IMR-90 (cell line): ENCODE data around the gene NDUFV2. TPM values are rescaled to one million over a fixed set of nuclear protein-coding genes. Genes with fewer than 3 reads are reported as not detected.

Experiments
- ATAC-seq: fragments of 200-7000 bp; cut with Tn5 transposase; 2 replicates; pipeline ENCODE4 v1.9.1; 2020; ENCODE audit warnings: low read depth, mild to moderate bottlenecking, moderate library complexity
- BruUV-seq: library from RNA; stranded (reverse); fragments of 400-500 nt; replicated peaks from 2 replicates; lab custom pipeline; 2021; lab: Mats Ljungman, UMichigan
- CTCF ChIA-PET: fragments of 300-600 bp; formaldehyde crosslinking; extraction: SDS; loops from one replicate; lab custom pipeline; 2021; ENCODE audit warnings: antibody characterized with exemption; lab: Yijun Ruan, JAX
- POLR2A ChIA-PET: fragments of 300-600 bp; sonication (Branson Sonifier 250); formaldehyde crosslinking; loops from one replicate; lab custom pipeline; 2022; ENCODE audit warnings: antibody characterized with exemption; ENCODE audit not compliant: unreplicated experiment; lab: Charles Lee
- DNase-seq: peaks from one replicate; pipeline ENCODE4 v3.0.0; 2013
- H2AFZ ChIP-seq: replicated peaks from 2 replicates; pipeline ENCODE3; 2013; ENCODE audit warnings: low read length, mild to moderate bottlenecking; ENCODE audit not compliant: poor library complexity
- H2AK5ac ChIP-seq: 2 replicates; pipeline ENCODE4 v1.6.1; 2013; ENCODE audit warnings: low read depth, low read length, inconsistent platforms
- H2AK9ac ChIP-seq: replicated peaks from 2 replicates; pipeline ENCODE3; 2013; ENCODE audit warnings: mild to moderate bottlenecking, low read depth, low read length, moderate library complexity; ENCODE audit not compliant: poor library complexity
- H2BK120ac ChIP-seq: 2 replicates; pipeline ENCODE4 v1.6.1; 2013; ENCODE audit warnings: low read depth, low read length, inconsistent platforms
- H2BK15ac ChIP-seq: 3 replicates; pipeline ENCODE4 v1.6.1; 2013; ENCODE audit warnings: low read depth, low read length, inconsistent platforms
- H2BK20ac ChIP-seq: 2 replicates; pipeline ENCODE4 v1.6.1; 2013; ENCODE audit warnings: low read depth, mild to moderate bottlenecking, inconsistent platforms, low read length, moderate library complexity
- H2BK5ac ChIP-seq: 2 replicates; pipeline ENCODE4 v1.6.1; 2013; ENCODE audit warnings: mild to moderate bottlenecking, low read depth, low read length, inconsistent platforms; ENCODE audit not compliant: poor library complexity, severe bottlenecking
- H3K14ac ChIP-seq: replicated peaks from 2 replicates; pipeline ENCODE4 v1.6.1; 2013; ENCODE audit warnings: low read depth, low read length, inconsistent platforms
- H3K18ac ChIP-seq: 2 replicates; pipeline ENCODE4 v1.6.1; 2013; ENCODE audit warnings: low read depth, low read length, control low read depth
- H3K23ac ChIP-seq: 2 replicates; pipeline ENCODE4 v1.6.1; 2013; ENCODE audit warnings: low read depth, low read length, inconsistent platforms
- H3K27ac ChIP-seq: 2 replicates; pipeline ENCODE4 v1.5.1; 2013; ENCODE audit warnings: mild to moderate bottlenecking, control low read depth, low read length; ENCODE audit not compliant: insufficient read depth
- H3K27me3 ChIP-seq: 2 replicates; pipeline ENCODE4 v1.6.1; 2013; ENCODE audit warnings: low read length; ENCODE audit not compliant: control insufficient read depth, insufficient read depth
- H3K36me3 ChIP-seq: 2 replicates; pipeline ENCODE4 v1.6.1; 2013; ENCODE audit warnings: low read length, mixed read lengths; ENCODE audit not compliant: control insufficient read depth, insufficient read depth
- H3K4ac ChIP-seq: 2 replicates; pipeline ENCODE4 v1.6.1; 2013; ENCODE audit warnings: low read depth, low read length, inconsistent platforms
- H3K4me1 ChIP-seq: 2 replicates; pipeline ENCODE4 v1.6.1; 2013; ENCODE audit warnings: low read length, mixed read lengths; ENCODE audit not compliant: control insufficient read depth, insufficient read depth
- H3K4me2 ChIP-seq: 2 replicates; pipeline ENCODE4 v1.6.1; 2013; ENCODE audit warnings: low read depth, mild to moderate bottlenecking, control low read depth, low read length, moderate library complexity
- H3K4me3 ChIP-seq: 2 replicates; pipeline ENCODE4 v1.5.1; 2013; ENCODE audit warnings: low read depth, mild to moderate bottlenecking, control low read depth, low read length, moderate library complexity; ENCODE audit not compliant: insufficient read depth
- H3K56ac ChIP-seq: 2 replicates; pipeline ENCODE4 v1.6.1; 2013; ENCODE audit warnings: low read length, inconsistent platforms; ENCODE audit not compliant: insufficient read depth; ENCODE audit errors: extremely low read depth
- H3K79me1 ChIP-seq, 2 experiments: 2 replicates each; pipeline ENCODE4 v1.6.1; 2013; ENCODE audit warnings: low read length in 2 of 2, inconsistent platforms in 1 of 2, low read depth in 1 of 2
- H3K9ac ChIP-seq: 2 replicates; pipeline ENCODE4 v1.6.1; 2013; ENCODE audit warnings: low read depth, low read length, control low read depth
- H3K9me1 ChIP-seq: 2 replicates; pipeline ENCODE4 v1.6.1; 2013; ENCODE audit warnings: low read length, inconsistent platforms; ENCODE audit not compliant: insufficient read depth
- H3K9me3 ChIP-seq: 2 replicates; pipeline ENCODE4 v1.6.1; 2013; ENCODE audit warnings: low read length; ENCODE audit not compliant: control insufficient read depth, insufficient read depth
- H4K20me1 ChIP-seq: 2 replicates; pipeline ENCODE4 v1.6.1; 2013; ENCODE audit warnings: low read length, inconsistent platforms; ENCODE audit not compliant: insufficient read depth
- H4K5ac ChIP-seq: 2 replicates; pipeline ENCODE4 v1.6.1; 2013; ENCODE audit warnings: mild to moderate bottlenecking, low read depth, low read length, control low read depth
- H4K8ac ChIP-seq, 2 experiments: 2 replicates each; pipeline ENCODE4 v1.6.1; 2013; ENCODE audit warnings: low read depth in 2 of 2, low read length in 2 of 2, control low read depth in 1 of 2, inconsistent platforms in 1 of 2
- H4K91ac ChIP-seq: 2 replicates; pipeline ENCODE4 v1.6.1; 2013; ENCODE audit warnings: low read depth, low read length, inconsistent platforms; ENCODE audit not compliant: insufficient read depth
- BHLHE40 ChIP-seq: fragments of 150-350 bp; IDR thresholded peaks from 2 replicates; pipeline ENCODE4 v1.6.1; 2016; ENCODE audit warnings: mild to moderate bottlenecking, low read depth, low read length
- CEBPB ChIP-seq: IDR thresholded peaks from 2 replicates; pipeline ENCODE4 v1.6.1; 2012; ENCODE audit warnings: low read depth, low read length, improper control_type of control experiment
- CTCF ChIP-seq: conservative IDR thresholded peaks from 2 replicates; pipeline ENCODE4 v1.5.1; 2012; ENCODE audit warnings: mild to moderate bottlenecking, low read depth, low read length, improper control_type of control experiment
- ELK1 ChIP-seq: fragments of 150-350 bp; IDR thresholded peaks from 2 replicates; pipeline ENCODE4 v1.6.1; 2016; ENCODE audit warnings: low read depth, mild to moderate bottlenecking, low read length, moderate library complexity, borderline replicate concordance
- FOS ChIP-seq: fragments of 150-350 bp; IDR thresholded peaks from 2 replicates; pipeline ENCODE4 v1.6.1; 2016; ENCODE audit warnings: low read depth, low read length
- MAZ ChIP-seq: IDR thresholded peaks from 2 replicates; pipeline ENCODE4 v1.6.1; 2012; ENCODE audit warnings: low read depth, mild to moderate bottlenecking, low read length, improper control_type of control experiment, moderate library complexity, borderline replicate concordance
- NFE2L2 ChIP-seq: fragments of 150-350 bp; IDR thresholded peaks from 2 replicates; pipeline ENCODE4 v1.6.1; 2016; ENCODE audit warnings: low read depth, mild to moderate bottlenecking, low read length
- RAD21 ChIP-seq: IDR thresholded peaks from 2 replicates; pipeline ENCODE4 v1.6.1; 2012; ENCODE audit warnings: low read length, improper control_type of control experiment
- RFX5 ChIP-seq: IDR thresholded peaks from 2 replicates; pipeline ENCODE4 v1.8.0; 2012; ENCODE audit warnings: low read depth, mild to moderate bottlenecking, low read length, moderate library complexity
- WGBS, 2 experiments: methylation state at CpG; one replicate each; pipeline versions ENCODE4 v1.1.5 to v1.1.7; 2013; ENCODE audit warnings: missing lambda C conversion rate in 2 of 2; ENCODE audit not compliant: insufficient read length in 1 of 2; ENCODE audit errors: extremely low coverage in 2 of 2; 5-methylcytosine and 5-hydroxymethylcytosine counted together
- dilution Hi-C: fragments of 300-500 bp; cut with HindIII; formaldehyde crosslinking; loops from one replicate; pipeline ENCODE4 v1.14.3; 2018; ENCODE audit warnings: low sequenced_read_pairs; ENCODE audit not compliant: unreplicated experiment
- in situ Hi-C: fragments of 300-500 bp; cut with MboI; formaldehyde crosslinking; loops from 3 replicates; pipeline ENCODE4 v1.14.3; 2019; ENCODE audit warnings: low sequenced_read_pairs, inconsistent platforms, mixed read lengths
- intact Hi-C: fragments of 100-400 bp; cut with micrococcal nuclease; formaldehyde crosslinking; loops from 2 replicates; pipeline ENCODE4 v1.10.0; 2022
- polyA plus RNA-seq, 3 experiments: library from polyadenylated mRNA; depleted of rRNA; stranded (reverse); fragments of >200 nt; gene quantifications; 2 replicates each; pipeline ENCODE4 v1.2.3, GENCODE V29; 2012; ENCODE audit warnings: low replicate concordance in 1 of 3
- total RNA-seq: library from RNA; depleted of rRNA; stranded (reverse); fragments of >200 nt; gene quantifications from 2 replicates; pipeline ENCODE4 v1.2.3, GENCODE V29; 2012

NDUFV2 gene
- total and polyA plus RNA-seq, 2 of the 4 experiments (the other 2 are of a cell fraction), result 106 to 126 TPM

- Histone ChIP-seq H3K4ac (peak overlapping the region; percentile 69; the same call in 1 of the 2 replicates), H3K4me1 (peaks cover 13% of the 10 kb centered on the region), H3K23ac (no peak overlapping the region; the same call in 1 of the 2 replicates), H2BK120ac (peak overlapping the region; percentile 86; the same call in 1 of the 2 replicates), H3K4me3 (no peak overlapping the region), H2BK5ac (peak overlapping the region; percentile 95), H2BK20ac (peak overlapping the region; percentile 94; the same call in 1 of the 2 replicates), H3K9me3 (no peaks in the 10 kb centered on the region), H3K27ac (no peak overlapping the region), H3K56ac (no peak overlapping the region), H3K18ac (peak overlapping the region; percentile 82; the same call in 1 of the 2 replicates), H4K5ac (peak overlapping the region; percentile 78; the same call in 1 of the 2 replicates), H4K91ac (no peak overlapping the region), H4K8ac (peak overlapping the region; percentile 71 to 91; a peak in 3 of 4 replicates), H3K79me1 (peaks cover 0 to 6% of the 10 kb centered on the region in 2 experiments; a peak in 1 of 4 replicates), H3K27me3 (no peaks in the 10 kb centered on the region), H2AFZ (no peak overlapping the region), H3K14ac (no peak overlapping the region), H2BK15ac (peak overlapping the region; percentile 96; the same call in 1 of the 3 replicates), H3K4me2 (no peak overlapping the region; the same call in 1 of the 2 replicates), H3K9me1 (peaks cover 14% of the 10 kb centered on the region; the same call in 1 of the 2 replicates), H4K20me1 (no peaks in the 10 kb centered on the region), H3K36me3 (no peaks in the 10 kb centered on the region), H2AK9ac (no peak overlapping the region), H2AK5ac (peak overlapping the region; percentile 94; the same call in 1 of the 2 replicates), H3K9ac (peak overlapping the region; percentile 24; the same call in 1 of the 2 replicates)
- POLR2A ChIA-PET, result no interaction called here
- TF ChIP-seq FOS (no peak), RFX5 (no peak), RAD21 (no peak), BHLHE40 (no peak), MAZ (no peak), ELK1 (no peak), CEBPB (no peak), NFE2L2 (no peak), CTCF (no peak)
- ATAC-seq (no peak), DNase-seq (no peak)
- intact Hi-C loops, result no loop called here
- BruUV-seq, result no TSS peak
- dilution Hi-C loops, result no loop called here
- in situ Hi-C loops, result no loop called here
- CTCF ChIA-PET, result interaction anchor here (0.5 to 0.6 kb wide), 2 partner anchors 13 to 19 kb away, joined by 5 read pairs; no protein-coding TSS in a partner anchor
- no CpG with 5 or more reads among the region's 3 CpGs for WGBS, 2 experiments
Measured at GRCh38 chr18:9096007-9096371, 6.5 kb upstream of the NDUFV2 start.
